Mesodermal cell (in vitro differentiated cells): ENCODE results near the gene KIF26A. TPM values are rescaled to one million over a fixed set of nuclear protein-coding genes. Genes with fewer than 3 reads are reported as not detected.
A peak's percentile ranks its signal among the peaks of the same experiment; 100 is the strongest.

ENCODE experiments used
- H3K27ac ChIP-seq: 2 replicates; pipeline ENCODE4 v1.7.0; 2013; ENCODE audit warnings: mild to moderate bottlenecking, low read depth, low read length, moderate library complexity; ENCODE audit not compliant: severe bottlenecking
- H3K36me3 ChIP-seq: 2 replicates; pipeline ENCODE4 v1.7.1; 2013; ENCODE audit warnings: mild to moderate bottlenecking, low read length, moderate library complexity; ENCODE audit not compliant: control insufficient read depth, insufficient read depth
- H3K4me1 ChIP-seq: one replicate; pipeline ENCODE4 v1.7.1; 2013; ENCODE audit warnings: mild to moderate bottlenecking, low read length; ENCODE audit not compliant: insufficient read depth, control insufficient read depth, poor library complexity, severe bottlenecking
- H3K4me3 ChIP-seq: 2 replicates; pipeline ENCODE4 v1.7.0; 2013; ENCODE audit warnings: low read length, control low read depth, mild to moderate bottlenecking; ENCODE audit not compliant: insufficient read depth, poor library complexity, severe bottlenecking; ENCODE audit errors: extremely low read depth
- H3K9me3 ChIP-seq: 2 replicates; pipeline ENCODE4 v1.7.1; 2013; ENCODE audit warnings: mild to moderate bottlenecking, low read length, moderate library complexity; ENCODE audit not compliant: control insufficient read depth
- WGBS, 2 experiments: methylation state at CpG; one replicate each; pipeline ENCODE4 v1.1.5; 2013; ENCODE audit warnings: missing lambda C conversion rate in 2 of 2; ENCODE audit not compliant: insufficient coverage in 2 of 2; 5-methylcytosine and 5-hydroxymethylcytosine counted together
- polyA plus RNA-seq, 2 experiments: library from polyadenylated mRNA; stranded (reverse); fragments of 50-300 nt; gene quantifications; one replicate each; pipeline ENCODE4 v1.2.3, GENCODE V29; 2013

Gene KIF26A
- polyA plus RNA-seq (2013, experiment 1 of 2), result 24.4 TPM
- 20.3 TPM for polyA plus RNA-seq (2013, experiment 2 of 2)

DNA sequence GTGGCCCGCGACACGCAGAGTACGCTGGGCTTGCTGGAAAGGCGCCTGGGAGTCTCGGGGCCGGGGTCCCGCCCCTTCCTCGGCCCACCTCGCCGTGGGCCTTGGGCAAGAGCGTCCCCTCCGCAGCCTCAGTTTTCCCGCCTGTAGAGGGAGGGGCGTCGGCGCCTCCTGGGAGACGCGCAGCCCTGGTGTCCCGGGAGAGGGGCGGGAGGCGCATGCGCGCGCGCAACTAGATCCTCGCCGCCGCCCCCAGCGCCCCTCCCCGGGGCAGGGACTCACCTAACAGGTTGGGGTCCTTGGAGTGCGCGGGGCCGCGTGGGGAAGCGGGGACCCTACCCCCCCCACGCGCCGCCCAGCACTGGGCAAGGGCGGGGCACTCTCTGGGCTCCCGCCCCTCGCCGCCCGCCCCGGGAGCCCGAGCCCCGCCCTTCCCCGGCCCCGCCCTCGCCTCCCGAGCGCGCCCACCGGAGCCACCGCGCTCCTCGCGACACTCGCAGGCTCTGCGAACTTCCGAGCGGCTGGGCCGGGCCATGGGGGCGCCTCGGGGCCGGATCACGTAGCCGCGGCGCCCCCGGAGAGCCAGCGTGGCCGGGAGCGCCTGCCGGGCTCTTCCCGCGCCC lies at the start of gene KIF26A:
Gene KIF26A, plus strand, starts transcription at position 490 of the 620 bp plus-strand sequence. CDS start 136 bp downstream, outside the sequence.
- peaks cover 4% of the 10 kb centered on the region for H3K36me3 ChIP-seq
- H3K4me1 ChIP-seq, result peaks cover 14% of the 10 kb centered on the region
- H3K9me3 ChIP-seq, result no peaks in the 10 kb centered on the region
- H3K27ac ChIP-seq, result no peak within 1 kb of the TSS
- peak within 1 kb of the TSS; percentile 67 for H3K4me3 ChIP-seq
- WGBS, 2 experiments, result 0 to 1% methylated on average over 35 to 60 of the region's 77 CpGs

DNA sequence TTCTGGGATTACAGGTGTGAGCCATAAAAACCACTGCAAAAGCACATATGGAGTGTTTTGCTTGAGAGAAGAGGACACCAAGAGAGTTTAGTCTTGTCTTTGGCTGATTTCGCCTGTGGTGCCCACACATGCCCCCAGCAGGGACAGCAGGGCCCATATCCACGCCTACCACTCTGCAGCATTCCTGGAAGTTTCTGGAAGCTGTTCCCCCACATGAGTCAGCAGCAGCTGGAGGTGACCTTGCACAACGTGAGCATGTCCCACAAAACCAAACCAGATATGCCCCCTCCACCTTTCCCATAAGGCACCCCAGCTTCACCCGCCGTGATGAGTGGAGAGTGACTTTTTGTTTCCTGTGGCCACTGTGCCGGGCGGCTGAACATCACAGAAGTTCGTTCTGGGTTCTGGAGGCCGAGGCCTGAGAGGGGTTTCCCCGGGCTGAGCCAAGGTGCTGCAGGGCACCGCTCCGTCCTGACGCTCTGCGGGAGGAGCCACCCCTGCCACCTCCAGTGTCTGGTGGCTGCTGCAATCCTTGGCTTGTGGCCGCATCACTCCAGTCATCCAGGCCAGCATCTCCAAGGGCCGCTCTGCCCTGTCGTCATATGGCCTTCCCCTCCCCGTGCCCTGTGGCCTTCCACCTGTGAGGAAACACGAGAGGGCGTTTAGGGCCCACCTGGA lies 48.2 kb upstream of the KIF26A start:
- H3K9me3 ChIP-seq, result no peaks in the 10 kb centered on the region
- H3K27ac ChIP-seq, result no peak overlapping the region
- H3K36me3 ChIP-seq, result no peaks in the 10 kb centered on the region
- H3K4me3 ChIP-seq, result no peak overlapping the region
- no peaks in the 10 kb centered on the region for H3K4me1 ChIP-seq
- 92 to 96% methylated on average over 18 of the region's 20 CpGs for WGBS, 2 experiments

DNA sequence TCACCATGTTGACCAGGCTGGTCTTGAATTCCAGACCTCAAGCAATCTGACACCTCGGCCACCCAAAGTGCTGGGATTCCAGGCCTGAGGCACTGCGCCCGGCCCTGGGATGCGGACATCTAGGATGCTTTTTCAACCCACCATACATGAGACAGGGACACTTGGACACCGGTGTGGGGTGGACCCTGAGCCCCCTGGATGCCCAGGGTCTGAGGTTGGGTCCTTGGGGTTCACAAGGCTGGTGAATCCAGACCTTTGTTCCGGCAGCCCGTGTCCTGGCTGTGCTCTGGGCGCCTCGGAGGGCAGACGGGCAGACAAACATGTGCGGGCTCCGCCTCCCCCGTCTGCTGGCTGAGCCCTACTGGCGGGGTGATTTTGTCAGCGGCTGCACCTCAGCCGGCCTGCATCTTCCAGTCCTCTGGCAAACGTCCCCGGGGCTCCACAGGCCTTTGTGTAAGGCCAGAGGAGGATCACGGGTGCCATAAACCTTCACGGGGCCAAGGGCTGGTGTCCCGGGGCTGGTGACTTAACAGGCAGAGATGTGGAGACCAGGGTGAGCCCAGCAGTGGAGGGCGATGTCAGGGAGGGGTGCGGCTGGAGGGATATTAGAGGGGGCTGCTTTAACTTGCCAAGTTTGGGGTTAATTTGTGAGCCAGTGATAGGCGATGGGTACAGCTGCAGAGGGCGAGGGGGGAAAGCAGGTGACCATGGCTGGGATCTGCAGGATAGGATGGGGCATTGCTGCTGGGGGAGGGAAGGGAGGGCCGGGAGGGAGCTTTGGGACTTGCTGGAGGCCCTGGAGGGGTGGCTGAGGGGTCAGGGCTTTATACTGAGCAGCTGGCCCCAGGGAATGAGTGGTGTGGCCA lies 47.1 kb upstream of the KIF26A start:
- no peak overlapping the region for H3K27ac ChIP-seq
- 78 to 82% methylated on average over 24 to 25 of the region's 26 CpGs for WGBS, 2 experiments
- no peaks in the 10 kb centered on the region for H3K4me1 ChIP-seq

DNA sequence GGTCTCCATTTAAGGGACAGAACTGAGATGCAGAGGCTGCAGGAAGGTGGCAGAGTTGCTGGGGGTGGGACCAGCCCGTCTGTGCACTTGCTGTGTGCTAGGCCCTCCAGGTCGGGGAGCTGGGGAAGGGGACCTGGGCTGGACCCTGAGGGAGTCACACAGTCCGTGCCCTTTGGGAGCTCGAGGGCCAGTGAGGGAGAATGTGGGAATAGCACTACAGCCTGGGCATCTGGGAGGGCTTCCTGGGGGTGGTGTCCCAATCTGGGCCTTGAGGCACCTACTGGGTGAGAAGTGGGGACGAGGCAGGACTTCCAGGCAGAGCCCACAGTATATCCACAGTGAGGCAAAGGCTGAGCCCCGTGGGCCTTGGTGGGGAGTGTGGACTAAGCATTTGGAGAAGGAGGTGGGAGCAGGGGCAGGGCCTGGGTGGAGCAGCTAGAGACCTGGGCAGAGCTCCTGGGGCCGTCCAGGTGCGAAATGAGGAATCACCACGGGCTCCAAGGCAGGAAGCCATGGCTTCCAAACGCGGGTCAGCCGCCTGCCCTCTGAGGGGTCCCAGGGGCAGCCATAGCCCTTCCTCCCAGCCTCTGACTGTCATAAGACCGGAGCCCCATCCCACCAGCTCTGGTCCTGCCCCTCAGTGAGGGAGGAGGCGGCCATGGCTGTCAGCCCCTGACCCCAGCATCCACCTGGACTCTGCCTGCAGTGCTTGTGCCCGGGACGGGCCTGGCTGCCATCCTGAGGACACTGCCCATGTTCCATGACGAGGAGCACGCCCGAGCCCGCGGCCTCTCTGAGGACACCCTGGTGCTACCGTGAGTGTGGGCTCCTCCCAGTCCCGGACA lies 46.2 kb upstream of the KIF26A start:
- Histone ChIP-seq H3K4me3 (no peak overlapping the region), H3K4me1 (no peaks in the 10 kb centered on the region), H3K27ac (no peak overlapping the region), H3K36me3 (no peaks in the 10 kb centered on the region), H3K9me3 (no peaks in the 10 kb centered on the region)
- 90 to 91% methylated on average over 19 to 21 of the region's 23 CpGs for WGBS, 2 experiments

More for the DNA sequence above, 47.1 kb upstream of the KIF26A start:
- Histone ChIP-seq H3K4me3 (no peak overlapping the region), H3K36me3 (no peaks in the 10 kb centered on the region), H3K9me3 (no peaks in the 10 kb centered on the region)

DNA sequence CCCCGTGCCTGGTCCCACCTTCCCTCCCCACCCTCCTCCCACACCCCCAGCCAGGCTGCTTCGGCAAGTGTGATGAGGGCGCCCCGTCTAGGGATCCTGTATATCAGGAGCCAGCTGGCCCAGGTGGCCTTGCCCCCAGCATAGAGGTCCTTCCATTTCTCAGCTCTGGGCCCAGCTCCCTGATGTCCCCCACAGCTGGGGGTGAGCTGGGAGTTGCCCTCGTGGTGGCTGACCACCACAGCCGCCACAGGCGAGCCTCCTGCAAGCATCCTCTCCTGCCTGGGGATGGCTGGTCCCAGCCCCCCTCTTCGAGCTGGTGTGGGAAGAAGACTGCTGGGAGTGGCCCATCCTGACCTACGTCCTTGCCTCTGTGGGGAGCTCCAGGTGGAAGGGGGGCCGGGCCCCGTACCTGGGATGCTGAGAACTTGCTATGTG lies 45.4 kb upstream of the KIF26A start:
- Histone ChIP-seq H3K36me3 (no peaks in the 10 kb centered on the region), H3K27ac (no peak overlapping the region), H3K4me3 (no peak overlapping the region), H3K9me3 (no peaks in the 10 kb centered on the region), H3K4me1 (no peaks in the 10 kb centered on the region)
- 86 to 93% methylated on average over 2 to 9 of the region's 11 CpGs for WGBS, 2 experiments

DNA sequence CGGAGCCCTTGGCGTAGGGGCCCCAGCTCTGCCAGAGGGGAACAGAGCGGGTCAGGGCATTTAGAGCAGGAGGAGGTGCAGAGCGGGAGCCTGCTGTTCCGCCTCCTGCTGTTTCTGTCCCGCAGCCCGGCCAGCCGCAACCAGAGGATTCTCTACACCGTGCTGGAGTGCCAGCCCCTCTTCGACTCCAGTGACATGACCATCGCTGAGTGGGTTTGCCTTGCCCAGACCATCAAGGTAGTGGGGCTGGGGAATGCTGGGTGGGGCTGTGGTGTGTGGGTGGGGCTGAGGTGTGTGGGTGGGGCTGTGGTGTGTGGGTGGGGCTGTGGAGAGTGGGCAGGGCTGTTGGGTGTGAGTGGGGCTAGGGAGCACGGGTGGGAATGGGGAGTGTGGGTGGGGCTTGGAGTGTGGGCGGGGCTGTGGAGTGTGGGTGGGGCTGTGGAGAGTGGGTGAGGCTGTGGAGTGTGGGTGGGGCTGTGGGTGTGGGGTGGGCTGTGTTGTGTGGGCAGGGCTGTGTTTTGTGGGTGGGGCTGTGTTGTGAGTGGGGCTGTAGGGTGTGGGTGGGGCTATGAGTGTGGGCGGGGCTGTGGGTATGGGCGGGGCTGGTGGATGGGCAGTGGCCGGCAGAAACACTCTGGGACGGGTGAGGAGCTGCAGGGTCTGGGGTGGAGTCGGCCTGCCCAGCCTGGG lies 44.9 kb upstream of the KIF26A start:
- H3K4me1 ChIP-seq, result no peaks in the 10 kb centered on the region
- H3K4me3 ChIP-seq, result no peak overlapping the region
- H3K36me3 ChIP-seq, result no peaks in the 10 kb centered on the region
- no peaks in the 10 kb centered on the region for H3K9me3 ChIP-seq
- H3K27ac ChIP-seq, result no peak overlapping the region
- 80 to 83% methylated on average over 14 to 15 of the region's 18 CpGs for WGBS, 2 experiments

DNA sequence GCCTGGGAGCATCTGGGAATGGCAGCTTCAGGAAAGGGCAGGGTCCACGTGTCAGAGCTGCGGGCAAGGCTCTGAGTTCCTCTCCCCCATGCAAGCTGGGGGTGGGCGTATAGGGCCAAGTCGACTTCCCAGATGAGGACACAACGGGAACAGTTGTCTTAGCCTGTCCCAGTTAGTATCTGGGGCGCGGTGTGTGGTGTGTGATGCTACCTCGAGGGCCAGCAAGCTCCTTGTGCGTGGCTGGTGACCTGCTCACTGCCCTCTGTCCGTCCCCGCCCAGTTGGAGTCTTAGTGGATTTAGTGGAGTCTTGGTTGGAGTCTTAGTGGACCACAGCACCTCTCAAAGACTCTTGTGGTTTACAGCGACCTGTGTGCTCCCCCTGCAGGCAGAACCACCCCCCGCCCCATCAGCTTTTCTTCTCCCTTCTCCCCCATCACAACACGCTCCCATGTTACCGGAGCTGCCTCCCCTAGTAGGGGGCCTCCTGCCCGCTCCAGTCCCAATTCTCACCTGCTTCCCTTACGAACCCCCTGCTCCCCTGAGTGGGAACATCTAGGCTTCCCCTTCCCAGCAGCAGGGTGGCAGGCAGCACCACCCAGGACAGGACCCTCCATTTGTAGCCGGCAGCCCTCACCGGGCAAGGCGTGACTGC lies 44.2 kb upstream of the KIF26A start:
- Histone ChIP-seq H3K36me3 (no peaks in the 10 kb centered on the region), H3K27ac (no peak overlapping the region), H3K9me3 (no peaks in the 10 kb centered on the region), H3K4me1 (no peaks in the 10 kb centered on the region), H3K4me3 (no peak overlapping the region)
- WGBS, 2 experiments, result 70 to 71% methylated on average over 17 to 18 of the region's 20 CpGs

DNA sequence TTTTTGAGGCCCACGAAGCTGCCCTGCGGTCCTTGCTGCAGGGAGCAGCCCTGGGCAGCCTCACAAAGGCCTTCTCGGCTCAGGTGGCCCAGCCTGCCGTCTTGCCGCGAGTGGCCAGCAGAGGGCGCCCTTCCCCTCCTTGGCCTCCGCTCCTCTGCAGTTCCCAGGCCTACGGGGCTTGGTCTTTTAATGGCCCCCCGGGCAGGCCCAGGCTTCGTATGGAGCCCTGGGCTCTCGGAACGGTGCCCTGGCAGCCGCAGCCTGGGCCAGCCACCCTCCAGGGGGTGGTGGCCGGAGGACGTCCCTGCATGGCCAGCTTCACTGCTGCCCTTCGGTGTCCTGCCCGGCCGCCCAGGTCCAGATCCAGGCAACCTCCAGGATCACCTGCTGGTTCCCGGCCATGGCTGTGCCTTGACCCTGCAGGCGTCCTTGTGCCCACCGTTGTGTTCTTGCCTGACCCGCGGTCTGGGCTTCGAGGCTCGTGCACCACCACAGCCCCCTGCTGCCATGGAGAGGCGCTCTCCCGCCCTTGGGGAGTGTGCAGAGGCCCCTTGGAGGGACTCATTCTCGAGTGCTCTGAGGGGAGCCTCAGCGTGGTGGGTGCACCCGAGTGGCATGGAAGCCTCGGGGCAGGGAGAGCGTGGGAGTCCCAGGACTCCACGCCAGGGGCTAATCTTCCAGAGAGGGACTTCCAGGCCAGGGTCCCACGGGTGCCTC lies 43.5 kb upstream of the KIF26A start:
- H3K27ac ChIP-seq, result no peak overlapping the region
- WGBS, 2 experiments, result 51 to 55% methylated on average over 33 to 34 of the region's 35 CpGs
- H3K36me3 ChIP-seq, result no peaks in the 10 kb centered on the region
- H3K9me3 ChIP-seq, result no peaks in the 10 kb centered on the region
- no peak overlapping the region for H3K4me3 ChIP-seq
- no peaks in the 10 kb centered on the region for H3K4me1 ChIP-seq
